ENCODE measurements around the gene CEP83. TPM values are rescaled to one million over a fixed set of nuclear protein-coding genes. Genes with fewer than 3 reads are reported as not detected.

Gene CEP83
- total and polyA plus RNA-seq, 2 donors (not counting 1 experiment from before 2014, with no cell fraction given), result 4.0 to 24.8 TPM

- intact Hi-C loops (cut with micrococcal nuclease), result loop anchor here (1.0 to 10.0 kb wide), 6 partner anchors 311 to 1516 kb away; partner anchors contain the start of genes FGD6, NDUFA12, SOCS2 and VEZT
- Histone ChIP-seq H3K9ac (ENCODE audit: low read length) (peak overlapping the region; percentile 89), H3K36me3 (replicated peaks in 1 of 2; ENCODE audit: control extremely low read depth in 1 of 2, control insufficient read depth in 1 of 2, extremely low read depth in 1 of 2, insufficient read depth in 2 of 2, low read length in 1 of 2) (no peaks in the 10 kb centered on the region), H3K27me3 (replicated peaks in 1 of 4; ENCODE audit: control extremely low read depth in 1 of 4, control insufficient read depth in 3 of 4, insufficient read depth in 4 of 4, low read length in 3 of 4) (no peaks in the 10 kb centered on the region), H3K4me2 (replicated peaks; ENCODE audit: low read depth, low read length, poor library complexity, severe bottlenecking) (peak overlapping the region; percentile 91), H3K9me3 (ENCODE audit: control extremely low read depth in 1 of 3, control insufficient read depth in 2 of 3, insufficient read depth in 1 of 3, low read length in 2 of 3) (no peaks in the 10 kb centered on the region), H3K79me2 (ENCODE audit: control insufficient read depth, insufficient read depth, low read length) (peaks cover 30% of the 10 kb centered on the region), H3K4me3 (ENCODE audit: control extremely low read depth in 1 of 5, extremely low read depth in 1 of 5, insufficient read depth in 1 of 5, low read depth in 2 of 5, low read length in 4 of 5) (peak overlapping the region; percentile 21 to 95 (median 88)), H2AFZ (ENCODE audit: insufficient read depth, low read depth, low read length, poor library complexity, severe bottlenecking) (peak overlapping the region; percentile 83), H4K20me1 (ENCODE audit: control insufficient read depth, insufficient read depth, low read length, poor library complexity, severe bottlenecking) (no peaks in the 10 kb centered on the region), H3K4me1 (ENCODE audit: control insufficient read depth in 2 of 2, insufficient read depth in 2 of 2, low read length in 2 of 2) (peaks cover 11 to 19% of the 10 kb centered on the region in 2 donors), H3K27ac (ENCODE audit: low read length in 2 of 2) (peak overlapping the region; percentile 92 to 96)
- Mint-ChIP-seq H3K27me3 (no peaks in the 10 kb centered on the region), H3K27ac (peak overlapping the region; percentile 94), H3K4me1 (peaks cover 23% of the 10 kb centered on the region), H3K9me3 (ENCODE audit: insufficient read depth) (no peaks in the 10 kb centered on the region), H3K4me3 (peak overlapping the region; percentile 97)
- no peak for TF ChIP-seq CTCF (IDR thresholded peaks at IDR 0.05)
- TF ChIP-seq EZH2 (IDR thresholded peaks at IDR 0.05; ENCODE audit: borderline replicate concordance, insufficient read depth, low read depth, low read length, poor library complexity, severe bottlenecking), result no peak
- CTCF ChIA-PET, result no interaction called here
- WGBS (ENCODE audit: insufficient coverage), result 56% methylated on average over 3 of the region's 6 CpGs
- ATAC-seq (ENCODE audit: low read depth) (no peak), DNase-seq (no peak)
- POLR2A ChIA-PET, result no interaction called here
Measured at GRCh38 chr12:94460616-94460959, 921 bp upstream of the CEP83 start.

- POLR2A ChIA-PET, result no interaction called here
- peaks cover 11 to 19% of the 10 kb centered on the region in 2 donors for H3K4me1 ChIP-seq (ENCODE audit: control insufficient read depth in 2 of 2, insufficient read depth in 2 of 2, low read length in 2 of 2)
- no peaks in the 10 kb centered on the region for H3K9me3 Mint-ChIP-seq (ENCODE audit: insufficient read depth)
- ATAC-seq (ENCODE audit: low read depth) (peak; percentile 39), DNase-seq (peak; percentile 46)
- TF ChIP-seq CTCF (IDR thresholded peaks at IDR 0.05) (no peak), EZH2 (IDR thresholded peaks at IDR 0.05; ENCODE audit: borderline replicate concordance, insufficient read depth, low read depth, low read length, poor library complexity, severe bottlenecking) (no peak)
- peak overlapping the region; percentile 94 for H3K27ac Mint-ChIP-seq
- H3K4me3 ChIP-seq (ENCODE audit: control extremely low read depth in 1 of 5, extremely low read depth in 1 of 5, insufficient read depth in 1 of 5, low read depth in 2 of 5, low read length in 4 of 5), result peak overlapping the region; percentile 77 to 95 (median 88)
- peaks cover 0 to under 1% of the 10 kb centered on the region in 2 experiments for H3K36me3 ChIP-seq (replicated peaks in 1 of 2; ENCODE audit: control extremely low read depth in 1 of 2, control insufficient read depth in 1 of 2, extremely low read depth in 1 of 2, insufficient read depth in 2 of 2, low read length in 1 of 2)
- H3K79me2 ChIP-seq (ENCODE audit: control insufficient read depth, insufficient read depth, low read length), result peaks cover 39% of the 10 kb centered on the region
- intact Hi-C loops (cut with micrococcal nuclease), result loop anchor here (1.0 to 5.0 kb wide), 4 partner anchors 29 to 1017 kb away; partner anchors contain the start of gene UBE2N
- H3K9me3 ChIP-seq (ENCODE audit: control extremely low read depth in 1 of 3, control insufficient read depth in 2 of 3, insufficient read depth in 1 of 3, low read length in 2 of 3), result peaks cover 0 to 4% (median 0%) of the 10 kb centered on the region in 3 donors
- H3K27me3 ChIP-seq (replicated peaks in 1 of 4; ENCODE audit: control extremely low read depth in 1 of 4, control insufficient read depth in 3 of 4, insufficient read depth in 4 of 4, low read length in 3 of 4), result no peaks in the 10 kb centered on the region
- H4K20me1 ChIP-seq (ENCODE audit: control insufficient read depth, insufficient read depth, low read length, poor library complexity, severe bottlenecking), result no peaks in the 10 kb centered on the region
- H3K27me3 Mint-ChIP-seq, result no peaks in the 10 kb centered on the region
- 0% methylated on average over 17 of the region's 23 CpGs for WGBS (ENCODE audit: insufficient coverage)
- peak overlapping the region; percentile 83 for H2AFZ ChIP-seq (ENCODE audit: insufficient read depth, low read depth, low read length, poor library complexity, severe bottlenecking)
- H3K27ac ChIP-seq (ENCODE audit: low read length in 2 of 2), result peak overlapping the region; percentile 92 to 96
- peak overlapping the region; percentile 91 for H3K4me2 ChIP-seq (replicated peaks; ENCODE audit: low read depth, low read length, poor library complexity, severe bottlenecking)
- H3K4me1 Mint-ChIP-seq, result peaks cover 23% of the 10 kb centered on the region
- H3K9ac ChIP-seq (ENCODE audit: low read length), result peak overlapping the region; percentile 89
- peak overlapping the region; percentile 97 for H3K4me3 Mint-ChIP-seq
- CTCF ChIA-PET, result interaction anchor here (0.7 to 1.1 kb wide), 3 partner anchors 24 to 357 kb away, joined by 4 read pairs; no protein-coding TSS in a partner anchor
Measured at GRCh38 chr12:94458877-94459727, 565 bp downstream of the CEP83 start.
